ENCODE measurements around the gene ASB6.

The ASB6 gene

GRCh38 chr9:129681924-129682323 lies 40.0 kb upstream of the ASB6 start:
- H3K27me3 ChIP-seq (ENCODE audit: insufficient read depth, poor library complexity, severe bottlenecking) = no peaks in the 10 kb centered on the region
- no peak overlapping the region for H3K4me3 ChIP-seq (replicated peaks; ENCODE audit: insufficient read depth, low read length)
- no peak for DNase-seq (ENCODE audit: low read depth in 1 of 2, low spot score in 1 of 2)
- TF ChIP-seq POLR2AphosphoS5 (IDR thresholded peaks at IDR 0.05; ENCODE audit: low read depth) (no peak), SPI1 (IDR thresholded peaks at IDR 0.05; ENCODE audit: borderline replicate concordance, low read depth) (no peak)
- TF ChIP-seq, protein P1, sequence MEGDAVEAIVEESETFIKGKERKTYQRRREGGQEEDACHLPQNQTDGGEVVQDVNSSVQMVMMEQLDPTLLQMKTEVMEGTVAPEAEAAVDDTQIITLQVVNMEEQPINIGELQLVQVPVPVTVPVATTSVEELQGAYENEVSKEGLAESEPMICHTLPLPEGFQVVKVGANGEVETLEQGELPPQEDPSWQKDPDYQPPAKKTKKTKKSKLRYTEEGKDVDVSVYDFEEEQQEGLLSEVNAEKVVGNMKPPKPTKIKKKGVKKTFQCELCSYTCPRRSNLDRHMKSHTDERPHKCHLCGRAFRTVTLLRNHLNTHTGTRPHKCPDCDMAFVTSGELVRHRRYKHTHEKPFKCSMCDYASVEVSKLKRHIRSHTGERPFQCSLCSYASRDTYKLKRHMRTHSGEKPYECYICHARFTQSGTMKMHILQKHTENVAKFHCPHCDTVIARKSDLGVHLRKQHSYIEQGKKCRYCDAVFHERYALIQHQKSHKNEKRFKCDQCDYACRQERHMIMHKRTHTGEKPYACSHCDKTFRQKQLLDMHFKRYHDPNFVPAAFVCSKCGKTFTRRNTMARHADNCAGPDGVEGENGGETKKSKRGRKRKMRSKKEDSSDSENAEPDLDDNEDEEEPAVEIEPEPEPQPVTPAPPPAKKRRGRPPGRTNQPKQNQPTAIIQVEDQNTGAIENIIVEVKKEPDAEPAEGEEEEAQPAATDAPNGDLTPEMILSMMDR (IDR thresholded peaks at IDR 0.05; ENCODE audit: insufficient read depth, low read length) = no peak
- H3K27ac ChIP-seq (replicated peaks) = no peak overlapping the region

DNA sequence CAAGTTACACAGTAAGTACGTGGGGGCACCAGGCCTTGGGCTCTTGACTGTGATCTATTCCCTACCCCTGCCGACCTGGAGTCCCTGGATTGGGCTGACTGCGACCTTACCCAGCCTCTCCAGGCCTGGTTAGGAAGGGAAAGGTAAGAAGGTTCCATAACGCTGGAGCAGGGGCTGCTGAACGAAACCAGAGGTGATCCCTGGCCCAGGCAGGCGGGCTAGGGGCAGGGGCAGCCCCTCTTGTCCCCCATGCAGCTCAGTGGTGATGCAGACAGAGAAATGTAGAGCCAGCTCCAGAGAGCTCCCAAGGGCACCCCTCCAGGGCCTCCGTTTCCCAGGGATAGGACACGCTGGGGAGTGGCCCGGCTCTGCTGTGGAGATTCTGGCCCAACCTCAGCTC lies 37.6 kb upstream of the ASB6 start:
- no peak for DNase-seq (ENCODE audit: low read depth in 1 of 2, low spot score in 1 of 2)
- TF ChIP-seq SPI1 (IDR thresholded peaks at IDR 0.05; ENCODE audit: borderline replicate concordance, low read depth) (no peak), POLR2AphosphoS5 (IDR thresholded peaks at IDR 0.05; ENCODE audit: low read depth) (no peak), GABPA (IDR thresholded peaks at IDR 0.05; ENCODE audit: low read depth) (no peak)
- TF ChIP-seq, protein P1 (IDR thresholded peaks at IDR 0.05; ENCODE audit: insufficient read depth, low read length) = no peak
- TF ChIP-seq, protein P2, sequence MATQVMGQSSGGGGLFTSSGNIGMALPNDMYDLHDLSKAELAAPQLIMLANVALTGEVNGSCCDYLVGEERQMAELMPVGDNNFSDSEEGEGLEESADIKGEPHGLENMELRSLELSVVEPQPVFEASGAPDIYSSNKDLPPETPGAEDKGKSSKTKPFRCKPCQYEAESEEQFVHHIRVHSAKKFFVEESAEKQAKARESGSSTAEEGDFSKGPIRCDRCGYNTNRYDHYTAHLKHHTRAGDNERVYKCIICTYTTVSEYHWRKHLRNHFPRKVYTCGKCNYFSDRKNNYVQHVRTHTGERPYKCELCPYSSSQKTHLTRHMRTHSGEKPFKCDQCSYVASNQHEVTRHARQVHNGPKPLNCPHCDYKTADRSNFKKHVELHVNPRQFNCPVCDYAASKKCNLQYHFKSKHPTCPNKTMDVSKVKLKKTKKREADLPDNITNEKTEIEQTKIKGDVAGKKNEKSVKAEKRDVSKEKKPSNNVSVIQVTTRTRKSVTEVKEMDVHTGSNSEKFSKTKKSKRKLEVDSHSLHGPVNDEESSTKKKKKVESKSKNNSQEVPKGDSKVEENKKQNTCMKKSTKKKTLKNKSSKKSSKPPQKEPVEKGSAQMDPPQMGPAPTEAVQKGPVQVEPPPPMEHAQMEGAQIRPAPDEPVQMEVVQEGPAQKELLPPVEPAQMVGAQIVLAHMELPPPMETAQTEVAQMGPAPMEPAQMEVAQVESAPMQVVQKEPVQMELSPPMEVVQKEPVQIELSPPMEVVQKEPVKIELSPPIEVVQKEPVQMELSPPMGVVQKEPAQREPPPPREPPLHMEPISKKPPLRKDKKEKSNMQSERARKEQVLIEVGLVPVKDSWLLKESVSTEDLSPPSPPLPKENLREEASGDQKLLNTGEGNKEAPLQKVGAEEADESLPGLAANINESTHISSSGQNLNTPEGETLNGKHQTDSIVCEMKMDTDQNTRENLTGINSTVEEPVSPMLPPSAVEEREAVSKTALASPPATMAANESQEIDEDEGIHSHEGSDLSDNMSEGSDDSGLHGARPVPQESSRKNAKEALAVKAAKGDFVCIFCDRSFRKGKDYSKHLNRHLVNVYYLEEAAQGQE (IDR thresholded peaks at IDR 0.05; ENCODE audit: insufficient replicate concordance, low read depth) = no peak
- Histone ChIP-seq H3K4me3 (replicated peaks; ENCODE audit: insufficient read depth, low read length) (no peak overlapping the region), H3K27ac (replicated peaks) (no peak overlapping the region), H3K27me3 (ENCODE audit: insufficient read depth, poor library complexity, severe bottlenecking) (peaks cover 2% of the 10 kb centered on the region)

DNA sequence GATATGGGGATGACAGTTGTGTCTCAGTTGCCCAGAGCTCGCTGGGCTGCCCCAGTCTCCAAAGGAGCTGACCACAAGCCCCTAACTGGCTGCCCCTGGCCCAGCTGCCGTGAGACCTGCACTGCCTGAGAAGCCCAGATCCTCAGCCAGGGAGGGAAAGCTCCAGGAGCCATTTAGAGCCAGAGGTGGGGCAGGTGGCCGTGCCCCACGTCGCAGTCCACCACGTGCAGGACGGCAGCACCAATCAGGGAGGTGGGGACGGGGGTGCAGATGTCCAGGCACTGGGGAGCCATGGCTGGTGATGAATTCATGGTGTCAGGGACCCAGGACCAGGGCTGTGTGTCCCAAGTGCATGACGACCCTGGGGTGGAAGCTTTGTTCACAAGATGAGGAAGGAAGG lies 36.9 kb upstream of the ASB6 start:
- TF ChIP-seq SPI1 (IDR thresholded peaks at IDR 0.05; ENCODE audit: borderline replicate concordance, low read depth) (no peak), GABPA (IDR thresholded peaks at IDR 0.05; ENCODE audit: low read depth) (no peak), POLR2AphosphoS5 (IDR thresholded peaks at IDR 0.05; ENCODE audit: low read depth) (no peak)
- TF ChIP-seq, protein P1 (IDR thresholded peaks at IDR 0.05; ENCODE audit: insufficient read depth, low read length) = no peak
- Histone ChIP-seq H3K27me3 (ENCODE audit: insufficient read depth, poor library complexity, severe bottlenecking) (peaks cover 2% of the 10 kb centered on the region), H3K4me3 (replicated peaks; ENCODE audit: insufficient read depth, low read length) (no peak overlapping the region), H3K27ac (replicated peaks) (no peak overlapping the region)
- no peak for DNase-seq (ENCODE audit: low read depth in 1 of 2, low spot score in 1 of 2)

DNA sequence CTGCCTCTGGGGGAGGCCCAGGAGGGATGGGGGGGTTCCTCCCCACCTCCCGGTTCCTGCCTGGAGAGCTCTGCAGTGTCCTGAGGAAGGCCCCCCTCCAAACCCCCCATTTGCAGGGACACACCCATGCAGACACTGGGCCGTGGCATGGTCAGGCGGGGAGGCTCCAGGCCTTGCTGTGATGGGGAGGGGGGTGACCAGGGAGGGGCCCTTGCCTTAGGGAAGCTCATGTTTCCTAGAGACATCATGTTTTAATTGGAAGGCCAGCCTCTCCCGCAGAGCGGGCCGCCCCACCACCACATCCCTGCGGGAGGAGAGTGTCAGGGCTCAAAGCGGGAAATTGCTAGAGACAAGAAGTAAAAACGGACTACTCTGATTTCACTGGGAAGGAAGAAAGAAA lies 35.5 kb upstream of the ASB6 start:
- peaks cover 13% of the 10 kb centered on the region for H3K27me3 ChIP-seq (ENCODE audit: insufficient read depth, poor library complexity, severe bottlenecking)

More for the DNA sequence above, 35.5 kb upstream of the ASB6 start:
- Histone ChIP-seq H3K27ac (replicated peaks) (no peak overlapping the region), H3K4me3 (replicated peaks; ENCODE audit: insufficient read depth, low read length) (no peak overlapping the region)
- DNase-seq (ENCODE audit: low read depth in 1 of 2, low spot score in 1 of 2) = no peak
- TF ChIP-seq GABPA (IDR thresholded peaks at IDR 0.05; ENCODE audit: low read depth) (no peak), SPI1 (IDR thresholded peaks at IDR 0.05; ENCODE audit: borderline replicate concordance, low read depth) (no peak), POLR2AphosphoS5 (IDR thresholded peaks at IDR 0.05; ENCODE audit: low read depth) (no peak)
- TF ChIP-seq, protein P1 (IDR thresholded peaks at IDR 0.05; ENCODE audit: insufficient read depth, low read length) = no peak
- TF ChIP-seq, protein P2 (IDR thresholded peaks at IDR 0.05; ENCODE audit: insufficient replicate concordance, low read depth) = no peak

All from HL-60 (cell line).